ENCODE results near the gene ATP2A2. TPM values are rescaled to one million over a fixed set of nuclear protein-coding genes. Genes with fewer than 3 reads are reported as not detected.

The ATP2A2 gene
- total and polyA plus RNA-seq, 10 donors: 7.8 to 143 (median 107) TPM

GRCh38 chr12:110370732-110371231 lies 89.7 kb downstream of the ATP2A2 start:
- Histone ChIP-seq H3K27ac (peak overlapping the region in 2 of 8 donors; percentile 49 to 50), H3K4me3 (no peak overlapping the region), H3K4me1 (peaks cover 0 to 51% (median 17%) of the 10 kb centered on the region in 6 donors), H3K9me3 (no peaks in the 10 kb centered on the region), H3K36me3 (peaks cover 0 to 60% (median 42%) of the 10 kb centered on the region in 6 donors), H3K27me3 (replicated peaks in 1 of 7) (no peaks in the 10 kb centered on the region)
- 47 to 84% (median 78%) methylated on average over 5 to 13 of the region's 13 CpGs for WGBS, 5 donors
- peak; percentile 73 for DNase-seq
- intact Hi-C loops (cut with DNase I; ENCODE audit: low total_unique reads): no loop called here
- TF ChIP-seq CTCF (IDR thresholded peaks at IDR 0.05 in 8 of 11, conservative IDR thresholded peaks at IDR 0.05 in 3 of 11): no peak
- peak in 2 of 3 donors; percentile 17 to 56 for TF ChIP-seq POLR2AphosphoS5 (IDR thresholded peaks at IDR 0.05)
- no peak for TF ChIP-seq POLR2A (IDR thresholded peaks at IDR 0.05)

- Histone ChIP-seq H3K27ac (peak overlapping the region in 4 of 8 donors; percentile 18 to 50 (median 38)), H3K27me3 (replicated peaks in 1 of 7) (no peaks in the 10 kb centered on the region), H3K4me3 (no peak overlapping the region), H3K9me3 (no peaks in the 10 kb centered on the region), H3K36me3 (peaks cover 0 to 68% (median 49%) of the 10 kb centered on the region in 6 donors), H3K4me1 (peaks cover 0 to 45% (median 17%) of the 10 kb centered on the region in 6 donors)
- 39 to 67% (median 61%) methylated on average over 5 to 13 of the region's 13 CpGs for WGBS, 5 donors
- DNase-seq: peak; percentile 85
- TF ChIP-seq POLR2A (IDR thresholded peaks at IDR 0.05) (no peak), POLR2AphosphoS5 (IDR thresholded peaks at IDR 0.05) (peak; percentile 59 to 65 (median 63)), CTCF (IDR thresholded peaks at IDR 0.05 in 8 of 11, conservative IDR thresholded peaks at IDR 0.05 in 3 of 11) (no peak)
- intact Hi-C loops (cut with DNase I; ENCODE audit: low total_unique reads): no loop called here
Observed at GRCh38 chr12:110371408-110372055, 90.5 kb downstream of the ATP2A2 start.

GRCh38 chr12:110372056-110372425 lies 91.0 kb downstream of the ATP2A2 start:
- peaks cover 0 to 41% (median 17%) of the 10 kb centered on the region in 6 donors for H3K4me1 ChIP-seq
- DNase-seq: no peak
- H3K27me3 ChIP-seq (replicated peaks in 1 of 7): no peaks in the 10 kb centered on the region
- 85 to 88% (median 86%) methylated on average over 5 to 7 of the region's 7 CpGs for WGBS, 5 donors
- peaks cover 0 to 73% (median 53%) of the 10 kb centered on the region in 6 donors for H3K36me3 ChIP-seq
- no peaks in the 10 kb centered on the region for H3K9me3 ChIP-seq
- intact Hi-C loops (cut with DNase I; ENCODE audit: low total_unique reads): no loop called here
- TF ChIP-seq POLR2AphosphoS5 (IDR thresholded peaks at IDR 0.05) (peak in 1 of 3 donors; percentile 1), CTCF (IDR thresholded peaks at IDR 0.05 in 8 of 11, conservative IDR thresholded peaks at IDR 0.05 in 3 of 11) (no peak)
- peak overlapping the region in 4 of 8 donors; percentile 18 to 50 (median 38) for H3K27ac ChIP-seq
- H3K4me3 ChIP-seq: no peak overlapping the region

- DNase-seq: no peak
- peaks cover 0 to 38% (median 19%) of the 10 kb centered on the region in 6 donors for H3K4me1 ChIP-seq
- H3K36me3 ChIP-seq: peaks cover 0 to 83% (median 62%) of the 10 kb centered on the region in 6 donors
- no peak overlapping the region for H3K4me3 ChIP-seq
- TF ChIP-seq POLR2AphosphoS5 (IDR thresholded peaks at IDR 0.05) (no peak), CTCF (IDR thresholded peaks at IDR 0.05 in 8 of 11, conservative IDR thresholded peaks at IDR 0.05 in 3 of 11) (no peak), POLR2A (IDR thresholded peaks at IDR 0.05) (no peak)
- peak overlapping the region in 2 of 8 donors; percentile 8 to 50 for H3K27ac ChIP-seq
- 71 to 96% (median 91%) methylated on average over 4 of the region's 4 CpGs for WGBS, 5 donors
- no peaks in the 10 kb centered on the region for H3K9me3 ChIP-seq
- intact Hi-C loops (cut with DNase I; ENCODE audit: low total_unique reads): no loop called here
- no peaks in the 10 kb centered on the region for H3K27me3 ChIP-seq (replicated peaks in 1 of 7)
Observed at GRCh38 chr12:110373025-110373424, 92.0 kb downstream of the ATP2A2 start.
